ENCODE data around the gene MPDU1.

MPDU1 gene

GRCh38 chr17:7562208-7562605 is 21.4 kb upstream of the MPDU1 start:
- Histone ChIP-seq H3K27ac (replicated peaks; ENCODE audit: low read length) (no peak overlapping the region), H3K23ac (ENCODE audit: low read depth, low read length, poor library complexity) (no peak overlapping the region), H3K18ac (ENCODE audit: low read length) (no peak overlapping the region), H2BK120ac (ENCODE audit: low read depth, low read length) (peak overlapping the region; percentile 29), H3K9me3 (replicated peaks in 1 of 2; ENCODE audit: control insufficient read depth in 2 of 2, insufficient read depth in 1 of 2, low read depth in 1 of 2, low read length in 2 of 2) (no peaks in the 10 kb centered on the region), H3K36me3 (replicated peaks in 1 of 2; ENCODE audit: control insufficient read depth in 2 of 2, insufficient read depth in 2 of 2, low read length in 2 of 2) (peaks cover 23 to 40% of the 10 kb centered on the region in 2 donors), H2BK5ac (ENCODE audit: low read length) (peak overlapping the region; percentile 58), H4K91ac (ENCODE audit: low read depth, low read length, poor library complexity) (no peak overlapping the region), H3K4me3 (ENCODE audit: low read length in 2 of 2) (peak overlapping the region; percentile 85 to 86), H2AFZ (ENCODE audit: low read length) (peak overlapping the region; percentile 94), H3K4me2 (ENCODE audit: insufficient read depth, low read length, poor library complexity, severe bottlenecking) (peak overlapping the region; percentile 82), H2AK5ac (ENCODE audit: low read depth, low read length) (peak overlapping the region; percentile 27), H3K4ac (ENCODE audit: low read length) (no peak overlapping the region), H3K9ac (ENCODE audit: low read depth, low read length, poor library complexity) (peak overlapping the region; percentile 81), H2BK15ac (ENCODE audit: low read length) (no peak overlapping the region), H3K79me1 (ENCODE audit: low read depth, low read length) (peaks cover 8% of the 10 kb centered on the region), H2BK12ac (ENCODE audit: low read length) (no peak overlapping the region), H4K8ac (ENCODE audit: low read depth, low read length) (no peak overlapping the region), H3K4me1 (ENCODE audit: control insufficient read depth in 2 of 2, insufficient read depth in 1 of 2, low read depth in 1 of 2, low read length in 2 of 2) (peaks cover 24 to 25% of the 10 kb centered on the region in 2 donors), H3K27me3 (ENCODE audit: control insufficient read depth in 3 of 3, insufficient read depth in 3 of 3, low read depth in 1 of 3, low read length in 3 of 3) (no peaks in the 10 kb centered on the region), H3K14ac (ENCODE audit: low read length) (no peak overlapping the region)
- no peak for DNase-seq (ENCODE audit: low spot score)
- no CpG with 5 or more reads among the region's 28 CpGs for WGBS, 2 donors (ENCODE audit: extremely low coverage in 2 of 2, insufficient read length in 2 of 2, insufficient replicate concordance in 1 of 2)

- no peak overlapping the region for H2BK15ac ChIP-seq (ENCODE audit: low read length)
- no peak overlapping the region for H4K8ac ChIP-seq (ENCODE audit: low read depth, low read length)
- H2AFZ ChIP-seq (ENCODE audit: low read length): no peak overlapping the region
- no peak overlapping the region for H2BK12ac ChIP-seq (ENCODE audit: low read length)
- no peak overlapping the region for H3K4ac ChIP-seq (ENCODE audit: low read length)
- no peak overlapping the region for H2BK120ac ChIP-seq (ENCODE audit: low read depth, low read length)
- H3K9ac ChIP-seq (ENCODE audit: low read depth, low read length, poor library complexity): peak overlapping the region; percentile 14
- no peak overlapping the region for H3K4me2 ChIP-seq (ENCODE audit: insufficient read depth, low read length, poor library complexity, severe bottlenecking)
- DNase-seq (ENCODE audit: low spot score): no peak
- H3K14ac ChIP-seq (ENCODE audit: low read length): no peak overlapping the region
- H2BK5ac ChIP-seq (ENCODE audit: low read length): no peak overlapping the region
- no CpG with 5 or more reads among the region's 30 CpGs for WGBS, 2 donors (ENCODE audit: extremely low coverage in 2 of 2, insufficient read length in 2 of 2, insufficient replicate concordance in 1 of 2)
- no peak overlapping the region for H4K91ac ChIP-seq (ENCODE audit: low read depth, low read length, poor library complexity)
- peaks cover 17 to 19% of the 10 kb centered on the region in 2 donors for H3K4me1 ChIP-seq (ENCODE audit: control insufficient read depth in 2 of 2, insufficient read depth in 1 of 2, low read depth in 1 of 2, low read length in 2 of 2)
- H3K18ac ChIP-seq (ENCODE audit: low read length): no peak overlapping the region
- no peak overlapping the region for H2AK5ac ChIP-seq (ENCODE audit: low read depth, low read length)
- peaks cover 24 to 45% of the 10 kb centered on the region in 2 donors for H3K36me3 ChIP-seq (replicated peaks in 1 of 2; ENCODE audit: control insufficient read depth in 2 of 2, insufficient read depth in 2 of 2, low read length in 2 of 2)
- H3K9me3 ChIP-seq (replicated peaks in 1 of 2; ENCODE audit: control insufficient read depth in 2 of 2, insufficient read depth in 1 of 2, low read depth in 1 of 2, low read length in 2 of 2): no peaks in the 10 kb centered on the region
- H3K79me1 ChIP-seq (ENCODE audit: low read depth, low read length): peaks cover 8% of the 10 kb centered on the region
- H3K23ac ChIP-seq (ENCODE audit: low read depth, low read length, poor library complexity): no peak overlapping the region
- H3K27me3 ChIP-seq (ENCODE audit: control insufficient read depth in 3 of 3, insufficient read depth in 3 of 3, low read depth in 1 of 3, low read length in 3 of 3): no peaks in the 10 kb centered on the region
- no peak overlapping the region for H3K27ac ChIP-seq (replicated peaks; ENCODE audit: low read length)
- peak overlapping the region in 1 of 2 donors; percentile 86 for H3K4me3 ChIP-seq (ENCODE audit: low read length in 2 of 2)
Observed at GRCh38 chr17:7563115-7563869, 20.4 kb upstream of the MPDU1 start.

- Histone ChIP-seq H3K27ac (replicated peaks; ENCODE audit: low read length) (no peak overlapping the region), H3K18ac (ENCODE audit: low read length) (no peak overlapping the region), H3K23ac (ENCODE audit: low read depth, low read length, poor library complexity) (no peak overlapping the region), H3K4me2 (ENCODE audit: insufficient read depth, low read length, poor library complexity, severe bottlenecking) (no peak overlapping the region), H3K9me3 (replicated peaks in 1 of 2; ENCODE audit: control insufficient read depth in 2 of 2, insufficient read depth in 1 of 2, low read depth in 1 of 2, low read length in 2 of 2) (peaks cover 0 to 3% of the 10 kb centered on the region in 2 donors), H3K14ac (ENCODE audit: low read length) (no peak overlapping the region), H2AFZ (ENCODE audit: low read length) (no peak overlapping the region), H2BK15ac (ENCODE audit: low read length) (no peak overlapping the region), H4K8ac (ENCODE audit: low read depth, low read length) (no peak overlapping the region), H2BK120ac (ENCODE audit: low read depth, low read length) (no peak overlapping the region), H3K36me3 (replicated peaks in 1 of 2; ENCODE audit: control insufficient read depth in 2 of 2, insufficient read depth in 2 of 2, low read length in 2 of 2) (peaks cover 43 to 72% of the 10 kb centered on the region in 2 donors), H3K4me3 (ENCODE audit: low read length in 2 of 2) (no peak overlapping the region), H3K4me1 (ENCODE audit: control insufficient read depth in 2 of 2, insufficient read depth in 1 of 2, low read depth in 1 of 2, low read length in 2 of 2) (peaks cover 7 to 11% of the 10 kb centered on the region in 2 donors), H2BK12ac (ENCODE audit: low read length) (no peak overlapping the region), H4K91ac (ENCODE audit: low read depth, low read length, poor library complexity) (no peak overlapping the region), H3K79me1 (ENCODE audit: low read depth, low read length) (peaks cover 9% of the 10 kb centered on the region), H3K27me3 (ENCODE audit: control insufficient read depth in 3 of 3, insufficient read depth in 3 of 3, low read depth in 1 of 3, low read length in 3 of 3) (no peaks in the 10 kb centered on the region), H2BK5ac (ENCODE audit: low read length) (no peak overlapping the region), H2AK5ac (ENCODE audit: low read depth, low read length) (no peak overlapping the region), H3K4ac (ENCODE audit: low read length) (no peak overlapping the region), H3K9ac (ENCODE audit: low read depth, low read length, poor library complexity) (no peak overlapping the region)
- no peak for DNase-seq (ENCODE audit: low spot score)
- WGBS, 2 donors (ENCODE audit: extremely low coverage in 2 of 2, insufficient read length in 2 of 2, insufficient replicate concordance in 1 of 2): no CpG with 5 or more reads among the region's 5 CpGs
Observed at GRCh38 chr17:7569571-7569970, 14.1 kb upstream of the MPDU1 start.

- H3K4me1 ChIP-seq (ENCODE audit: control insufficient read depth in 2 of 2, insufficient read depth in 1 of 2, low read depth in 1 of 2, low read length in 2 of 2): peaks cover 13 to 14% of the 10 kb centered on the region in 2 donors
- peaks cover 0 to 3% of the 10 kb centered on the region in 2 donors for H3K9me3 ChIP-seq (replicated peaks in 1 of 2; ENCODE audit: control insufficient read depth in 2 of 2, insufficient read depth in 1 of 2, low read depth in 1 of 2, low read length in 2 of 2)
- H3K9ac ChIP-seq (ENCODE audit: low read depth, low read length, poor library complexity): no peak overlapping the region
- peaks cover 11% of the 10 kb centered on the region for H3K79me1 ChIP-seq (ENCODE audit: low read depth, low read length)
- H3K4me3 ChIP-seq (ENCODE audit: low read length in 2 of 2): no peak overlapping the region
- H2BK120ac ChIP-seq (ENCODE audit: low read depth, low read length): no peak overlapping the region
- no peak overlapping the region for H2BK5ac ChIP-seq (ENCODE audit: low read length)
- no peak overlapping the region for H3K14ac ChIP-seq (ENCODE audit: low read length)
- H2AFZ ChIP-seq (ENCODE audit: low read length): no peak overlapping the region
- H3K27ac ChIP-seq (replicated peaks; ENCODE audit: low read length): no peak overlapping the region
- H4K91ac ChIP-seq (ENCODE audit: low read depth, low read length, poor library complexity): no peak overlapping the region
- H3K36me3 ChIP-seq (replicated peaks in 1 of 2; ENCODE audit: control insufficient read depth in 2 of 2, insufficient read depth in 2 of 2, low read length in 2 of 2): peaks cover 43 to 72% of the 10 kb centered on the region in 2 donors
- H3K18ac ChIP-seq (ENCODE audit: low read length): no peak overlapping the region
- no peak overlapping the region for H2BK15ac ChIP-seq (ENCODE audit: low read length)
- H3K4ac ChIP-seq (ENCODE audit: low read length): no peak overlapping the region
- no peak overlapping the region for H2AK5ac ChIP-seq (ENCODE audit: low read depth, low read length)
- DNase-seq (ENCODE audit: low spot score): no peak
- no peak overlapping the region for H3K23ac ChIP-seq (ENCODE audit: low read depth, low read length, poor library complexity)
- H2BK12ac ChIP-seq (ENCODE audit: low read length): no peak overlapping the region
- no peak overlapping the region for H3K4me2 ChIP-seq (ENCODE audit: insufficient read depth, low read length, poor library complexity, severe bottlenecking)
- no CpG with 5 or more reads among the region's 10 CpGs for WGBS, 2 donors (ENCODE audit: extremely low coverage in 2 of 2, insufficient read length in 2 of 2, insufficient replicate concordance in 1 of 2)
- H3K27me3 ChIP-seq (ENCODE audit: control insufficient read depth in 3 of 3, insufficient read depth in 3 of 3, low read depth in 1 of 3, low read length in 3 of 3): no peaks in the 10 kb centered on the region
- no peak overlapping the region for H4K8ac ChIP-seq (ENCODE audit: low read depth, low read length)
Observed at GRCh38 chr17:7570351-7570750, 13.3 kb upstream of the MPDU1 start.

Measured in neuronal stem cell (in vitro differentiated cells).